Stimulated activated CD4-positive, alpha-beta T cell treated with anti-CD3 and anti-CD28 coated beads, Interleukin-15, amount 100 ng/mL, for 24 hours (primary cell): Measurements from ENCODE around the gene TNFSF13.

ENCODE experiments used
- DNase-seq: peaks from one replicate; pipeline ENCODE4 v3.0.0-alpha.2; 2020

TNFSF13 gene

GRCh38 chr17:7575959-7576358 is 17.4 kb downstream of the TNFSF13 start:
- no peak for DNase-seq

- DNase-seq: no peak
Observed at GRCh38 chr17:7576432-7576937, 17.9 kb downstream of the TNFSF13 start.

DNA sequence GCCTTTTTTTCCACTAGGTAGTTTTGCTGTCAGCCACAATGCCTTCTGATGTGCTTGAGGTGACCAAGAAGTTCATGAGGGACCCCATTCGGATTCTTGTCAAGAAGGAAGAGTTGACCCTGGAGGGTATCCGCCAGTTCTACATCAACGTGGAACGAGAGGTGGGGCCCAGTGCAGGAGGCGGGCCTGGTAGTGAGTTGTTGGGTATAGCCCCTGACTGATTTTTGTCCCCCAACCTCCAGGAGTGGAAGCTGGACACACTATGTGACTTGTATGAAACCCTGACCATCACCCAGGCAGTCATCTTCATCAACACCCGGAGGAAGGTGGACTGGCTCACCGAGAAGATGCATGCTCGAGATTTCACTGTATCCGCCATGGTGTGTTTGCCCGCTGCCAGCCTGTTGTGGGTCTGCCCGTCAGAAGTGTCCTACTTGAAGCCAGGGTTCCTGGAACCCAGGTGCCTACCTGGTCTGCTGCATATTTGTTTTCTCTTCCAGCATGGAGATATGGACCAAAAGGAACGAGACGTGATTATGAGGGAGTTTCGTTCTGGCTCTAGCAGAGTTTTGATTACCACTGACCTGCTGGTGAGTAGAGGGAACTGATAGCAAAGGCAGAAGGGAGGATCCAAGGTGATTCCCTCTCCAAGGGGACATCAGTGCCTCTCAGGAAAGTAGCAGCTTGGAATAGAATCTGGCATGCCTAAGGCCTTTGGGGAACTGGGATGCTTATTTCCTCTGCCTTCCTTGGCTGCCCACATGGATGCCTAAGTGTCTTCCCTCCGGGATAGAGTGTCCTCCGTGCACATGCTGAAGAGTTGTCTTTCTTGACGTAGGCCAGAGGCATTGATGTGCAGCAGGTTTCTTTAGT is 19.0 kb downstream of the TNFSF13 start:
- no peak for DNase-seq

- peak; percentile 85 for DNase-seq
Observed at GRCh38 chr17:7579001-7579833, 20.7 kb downstream of the TNFSF13 start, which contains the start of gene CD68. Gene CD68, plus strand, starts transcription at chr17:7579638. Its CDS starts 40 bp downstream, at chr17:7579678.

- DNase-seq: peak; percentile 71
Observed at GRCh38 chr17:7579834-7580603, 21.5 kb downstream of the TNFSF13 start.

- DNase-seq: no peak
Observed at GRCh38 chr17:7580604-7581575, 22.3 kb downstream of the TNFSF13 start.

GRCh38 chr17:7582396-7583252 is 24.1 kb downstream of the TNFSF13 start:
- no peak for DNase-seq

DNA sequence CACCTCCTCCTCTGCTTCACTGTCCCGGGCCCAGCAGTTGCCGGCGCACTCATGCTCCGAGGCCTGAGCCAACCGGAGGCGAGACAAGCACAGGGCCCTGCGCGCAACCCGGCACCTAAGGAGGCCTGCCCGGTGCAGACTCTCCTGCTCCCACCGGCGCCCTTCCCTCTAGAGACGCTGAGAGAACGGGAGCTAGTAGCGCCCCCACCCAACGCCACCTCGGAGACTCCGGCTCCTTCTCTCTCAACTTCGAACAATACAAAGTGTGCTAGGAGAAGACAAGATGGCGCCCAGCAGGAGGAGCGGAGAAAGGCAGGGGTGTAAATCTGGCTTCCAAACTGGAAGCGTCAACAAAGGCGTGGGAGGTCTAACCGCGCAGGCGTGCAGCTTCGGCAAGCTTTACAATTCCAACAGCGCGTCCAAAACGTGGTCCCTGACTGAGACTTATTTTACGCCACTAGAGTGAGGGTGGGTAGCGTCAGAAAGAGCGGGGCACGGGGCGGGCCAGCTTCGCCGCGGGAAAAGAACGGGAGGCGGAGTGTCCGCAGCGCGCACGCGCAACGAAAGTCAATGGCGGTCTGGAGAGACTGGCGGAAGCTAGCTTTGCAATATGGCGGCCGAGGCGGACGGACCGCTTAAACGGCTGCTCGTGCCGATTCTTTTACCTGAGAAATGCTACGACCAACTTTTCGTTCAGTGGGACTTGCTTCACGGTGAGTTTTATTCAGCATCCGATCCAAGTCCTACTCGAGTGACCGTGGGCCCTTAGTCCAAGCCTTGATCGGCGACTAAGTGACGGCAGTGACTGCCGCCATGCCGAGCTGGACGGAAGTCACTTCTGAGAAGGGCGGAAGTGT is 24.9 kb downstream of the TNFSF13 start, which contains the start of gene MPDU1:
TSS of gene MPDU1 (plus strand) at position 600 of the 857 bp plus-strand sequence. CDS start at position 611, 11 bp downstream.
- peak; percentile 96 for DNase-seq

GRCh38 chr17:7586673-7587419 is 28.3 kb downstream of the TNFSF13 start:
- no peak for DNase-seq

DNA sequence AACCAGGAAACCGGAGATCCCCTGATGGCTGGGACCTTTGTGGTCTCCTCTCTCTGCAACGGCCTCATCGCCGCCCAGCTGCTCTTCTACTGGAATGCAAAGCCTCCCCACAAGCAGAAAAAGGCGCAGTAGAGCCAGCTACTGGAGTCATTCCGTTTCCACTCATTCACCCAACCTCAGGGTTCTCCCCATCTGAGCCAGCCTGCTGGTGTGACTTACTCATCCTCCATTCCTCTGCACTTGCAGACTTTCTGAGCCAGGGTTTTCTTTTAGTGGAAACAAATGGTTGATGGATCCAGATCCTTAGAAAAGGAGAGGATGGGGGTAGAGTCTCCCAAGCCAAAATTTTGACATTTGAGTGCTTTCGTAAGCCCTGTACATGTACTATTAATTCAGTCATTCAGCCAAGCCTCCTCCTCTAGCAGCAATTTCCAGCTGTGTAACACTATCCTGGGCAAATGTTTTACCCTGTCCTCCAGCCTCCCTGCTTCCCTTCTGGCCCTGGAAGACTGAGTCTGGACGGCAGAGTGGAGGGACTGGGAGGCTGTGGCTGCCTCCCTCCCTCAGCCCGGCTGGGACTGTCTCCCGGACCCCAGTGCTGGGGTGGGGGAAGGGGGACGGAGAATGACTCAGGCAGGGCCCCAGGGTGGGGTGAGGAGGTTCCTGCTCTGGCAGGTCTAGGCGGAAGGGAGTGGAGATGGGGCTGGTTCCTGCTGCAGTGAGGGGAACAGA is 29.0 kb downstream of the TNFSF13 start:
- no peak for DNase-seq

DNA sequence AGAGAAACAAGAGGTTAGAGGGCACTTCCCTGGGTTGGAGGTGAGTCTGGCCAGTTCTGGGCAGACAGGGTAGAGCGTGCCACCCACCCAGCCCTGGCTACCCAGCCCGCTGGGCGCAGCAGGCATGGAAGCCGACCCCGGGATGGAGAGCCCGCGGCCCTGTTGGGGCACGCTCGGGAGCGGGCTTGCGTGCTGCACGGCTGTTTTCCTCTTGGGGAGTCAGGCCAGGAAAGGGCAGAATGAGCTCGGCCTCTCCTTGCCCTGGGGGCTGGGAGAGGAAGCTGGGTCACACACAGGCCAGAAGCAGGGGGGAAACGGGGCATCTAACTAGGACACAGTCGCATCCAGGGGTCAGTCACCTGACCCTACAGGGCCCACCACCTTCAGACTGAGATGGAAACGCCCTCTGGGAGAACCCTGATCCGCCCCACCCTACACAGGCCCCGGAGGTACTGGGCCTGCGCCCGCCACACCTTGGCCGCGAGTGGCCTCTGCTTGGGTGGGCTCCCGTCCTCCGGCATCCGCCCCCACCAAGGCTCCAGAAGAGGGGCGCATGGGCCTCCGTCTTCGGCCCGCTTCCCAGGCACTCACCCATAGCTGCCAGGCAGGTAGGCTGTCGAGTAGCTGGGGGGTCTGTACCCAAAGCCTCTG is 30.1 kb downstream of the TNFSF13 start:
- no peak for DNase-seq

DNA sequence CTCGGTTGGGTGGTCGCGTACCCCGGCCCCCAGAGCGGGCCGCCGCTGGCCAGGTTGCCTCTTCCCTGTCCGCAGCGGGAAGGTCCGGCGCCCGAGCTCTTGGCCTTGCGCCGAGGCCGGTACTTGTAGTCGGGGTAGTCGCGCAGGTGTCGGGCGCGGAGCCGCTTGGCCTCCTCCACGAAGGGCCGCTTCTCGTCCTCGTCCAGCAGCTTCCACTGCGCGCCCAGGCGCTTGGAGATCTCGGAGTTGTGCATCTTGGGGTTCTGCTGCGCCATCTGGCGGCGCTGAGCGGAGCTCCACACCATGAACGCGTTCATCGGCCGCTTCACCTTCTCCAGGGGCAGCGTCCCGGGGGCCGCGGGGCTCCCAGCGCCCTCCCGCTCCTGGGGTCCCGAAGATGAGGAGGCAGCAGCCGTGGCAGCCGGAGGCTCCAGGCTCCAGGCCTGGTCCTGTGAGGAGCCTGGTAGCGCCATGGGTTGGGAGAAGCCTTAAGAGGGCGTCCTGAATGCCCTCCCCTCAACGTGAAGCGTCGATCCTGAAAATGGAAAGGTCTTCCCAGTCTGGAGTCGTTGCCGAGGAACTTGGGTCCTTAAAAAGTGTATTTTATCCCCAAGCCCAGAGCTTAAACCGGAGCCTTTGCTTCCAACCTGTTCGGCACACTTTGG is 30.8 kb downstream of the TNFSF13 start:
- peak; percentile 75 for DNase-seq

GRCh38 chr17:7589891-7590691 is 31.5 kb downstream of the TNFSF13 start, which contains the start of gene SOX15:
Gene SOX15, minus strand, starts transcription at chr17:7590094. Its CDS starts 418 bp downstream, at chr17:7589676.
- no peak for DNase-seq

DNA sequence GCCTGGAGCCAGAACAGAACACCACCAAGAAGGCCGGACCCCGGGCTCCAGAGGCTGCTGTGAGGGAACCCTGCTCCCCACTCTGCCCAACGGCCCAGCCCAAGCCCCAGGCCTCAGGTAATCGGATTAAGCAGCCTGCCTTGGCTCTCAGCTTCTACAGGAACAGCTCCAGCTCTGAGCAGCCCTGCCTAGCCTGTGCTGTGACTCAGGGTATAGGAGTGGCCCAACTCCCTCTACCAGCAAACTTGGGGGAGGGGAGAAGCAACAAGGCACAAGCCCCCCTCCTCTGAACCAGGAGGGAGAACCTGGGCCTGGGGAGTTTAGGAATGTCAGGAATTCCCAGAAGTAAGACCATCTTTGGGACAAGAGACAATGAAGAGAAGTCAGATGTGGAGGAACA is 32.2 kb downstream of the TNFSF13 start:
- DNase-seq: no peak

DNA sequence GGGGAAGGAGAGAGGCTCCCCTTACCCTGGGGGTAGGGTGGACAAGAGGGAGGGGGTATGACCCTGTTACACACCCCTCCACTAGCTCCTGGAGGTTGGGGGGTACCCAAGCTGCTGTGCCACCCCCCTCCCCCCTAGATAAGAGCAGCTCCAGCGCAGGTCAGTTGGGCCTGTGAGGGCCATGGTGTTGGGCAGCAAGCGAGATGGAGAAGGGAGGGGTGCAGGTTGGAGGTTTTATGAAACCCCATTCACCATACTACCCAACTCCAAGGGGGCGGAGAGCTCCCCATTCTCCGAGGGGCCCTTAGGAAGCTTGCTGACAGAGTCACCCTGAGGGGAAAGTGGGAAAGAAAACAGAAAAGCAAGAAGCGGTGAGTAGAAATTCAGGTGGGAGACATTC is 33.0 kb downstream of the TNFSF13 start:
- DNase-seq: no peak
